ENCODE results near the gene UMODL1. TPM values are rescaled to one million over a fixed set of nuclear protein-coding genes. Genes with fewer than 3 reads are reported as not detected.

UMODL1 gene
- polyA plus RNA-seq, 3 donors = not detected

DNA sequence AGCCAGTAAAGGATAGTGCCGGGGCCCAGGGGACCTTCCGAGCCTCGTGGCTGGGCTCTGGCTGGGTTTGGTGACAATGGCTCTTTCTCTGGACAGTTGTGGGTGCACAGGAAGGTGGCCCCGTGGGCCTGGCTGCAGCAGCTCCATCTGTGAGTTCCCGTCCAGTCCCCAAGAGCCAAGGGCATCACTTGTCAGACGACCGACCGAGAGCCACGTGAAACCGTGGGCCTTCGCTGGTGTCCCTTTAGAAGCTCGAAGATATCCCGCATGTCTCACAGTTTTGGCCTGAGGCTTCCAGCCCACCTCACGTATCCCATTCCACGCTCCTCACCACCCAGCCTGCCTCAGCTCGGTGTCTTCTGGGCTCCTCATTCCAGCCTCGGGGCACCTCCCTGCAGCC is 27.2 kb upstream of the UMODL1 start:
- no peaks in the 10 kb centered on the region for H3K9me3 ChIP-seq (replicated peaks in 1 of 2; ENCODE audit: control insufficient read depth in 1 of 2, insufficient read depth in 1 of 2, low read length in 2 of 2)
- TF ChIP-seq, protein P1, sequence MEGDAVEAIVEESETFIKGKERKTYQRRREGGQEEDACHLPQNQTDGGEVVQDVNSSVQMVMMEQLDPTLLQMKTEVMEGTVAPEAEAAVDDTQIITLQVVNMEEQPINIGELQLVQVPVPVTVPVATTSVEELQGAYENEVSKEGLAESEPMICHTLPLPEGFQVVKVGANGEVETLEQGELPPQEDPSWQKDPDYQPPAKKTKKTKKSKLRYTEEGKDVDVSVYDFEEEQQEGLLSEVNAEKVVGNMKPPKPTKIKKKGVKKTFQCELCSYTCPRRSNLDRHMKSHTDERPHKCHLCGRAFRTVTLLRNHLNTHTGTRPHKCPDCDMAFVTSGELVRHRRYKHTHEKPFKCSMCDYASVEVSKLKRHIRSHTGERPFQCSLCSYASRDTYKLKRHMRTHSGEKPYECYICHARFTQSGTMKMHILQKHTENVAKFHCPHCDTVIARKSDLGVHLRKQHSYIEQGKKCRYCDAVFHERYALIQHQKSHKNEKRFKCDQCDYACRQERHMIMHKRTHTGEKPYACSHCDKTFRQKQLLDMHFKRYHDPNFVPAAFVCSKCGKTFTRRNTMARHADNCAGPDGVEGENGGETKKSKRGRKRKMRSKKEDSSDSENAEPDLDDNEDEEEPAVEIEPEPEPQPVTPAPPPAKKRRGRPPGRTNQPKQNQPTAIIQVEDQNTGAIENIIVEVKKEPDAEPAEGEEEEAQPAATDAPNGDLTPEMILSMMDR (IDR thresholded peaks at IDR 0.05) = no peak

DNA sequence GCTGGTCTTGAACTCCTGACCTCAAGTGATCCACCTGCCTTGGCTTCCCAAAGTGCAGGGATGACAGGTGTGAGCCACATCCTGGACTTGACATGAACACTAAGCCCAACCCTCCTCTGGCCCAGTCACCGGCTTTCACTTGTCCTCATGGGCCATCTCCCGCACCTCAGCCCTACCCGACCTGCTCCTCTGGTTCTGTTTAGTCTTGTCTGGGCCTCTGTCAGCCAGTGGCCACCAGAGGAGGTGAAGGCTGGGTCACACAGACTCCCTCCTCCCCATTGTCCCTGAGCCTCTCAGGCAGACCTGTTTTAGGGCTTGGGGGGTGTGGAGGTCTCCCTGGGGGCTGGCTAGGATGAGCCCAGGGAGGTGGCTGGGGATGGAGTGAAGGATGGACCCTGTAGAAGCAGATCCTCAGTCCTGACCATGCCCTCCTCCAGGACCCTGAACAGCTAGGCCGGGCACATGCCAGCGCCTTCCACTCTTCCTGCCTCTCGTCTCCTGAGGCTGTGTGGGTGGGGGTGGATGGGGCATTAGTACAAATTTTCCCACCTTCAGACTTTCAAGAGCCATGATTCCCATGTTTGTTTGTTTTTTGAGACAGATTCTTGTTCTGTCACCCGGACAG is 26.1 kb upstream of the UMODL1 start:
- no peak for DNase-seq
- Histone ChIP-seq H3K4me2 (replicated peaks; ENCODE audit: extremely low read depth, low read length, poor library complexity, severe bottlenecking) (no peak overlapping the region), H3K79me2 (ENCODE audit: insufficient read depth, low read length) (no peaks in the 10 kb centered on the region), H3K4me1 (ENCODE audit: control insufficient read depth in 1 of 2, insufficient read depth in 2 of 2, low read length in 2 of 2) (no peaks in the 10 kb centered on the region), H3K9ac (ENCODE audit: insufficient read depth, low read length, poor library complexity, severe bottlenecking) (no peak overlapping the region), H3K36me3 (replicated peaks in 1 of 2; ENCODE audit: control insufficient read depth in 1 of 2, insufficient read depth in 2 of 2, low read length in 2 of 2) (no peaks in the 10 kb centered on the region), H3K9me3 (replicated peaks in 1 of 2; ENCODE audit: control insufficient read depth in 1 of 2, insufficient read depth in 1 of 2, low read length in 2 of 2) (no peaks in the 10 kb centered on the region), H3K4me3 (replicated peaks in 1 of 3; ENCODE audit: low read depth in 2 of 3, low read length in 3 of 3) (no peak overlapping the region), H2AFZ (ENCODE audit: insufficient read depth, low read depth, low read length, poor library complexity, severe bottlenecking) (no peak overlapping the region), H3K27me3 (ENCODE audit: control insufficient read depth in 2 of 2, insufficient read depth in 2 of 2, low read length in 2 of 2) (no peaks in the 10 kb centered on the region), H3K27ac (ENCODE audit: low read depth in 1 of 2, low read length in 2 of 2) (no peak overlapping the region), H4K20me1 (ENCODE audit: insufficient read depth, low read length) (no peaks in the 10 kb centered on the region)
- no peak overlapping the region for H3K4me3 Mint-ChIP-seq
- H3K36me3 Mint-ChIP-seq = no peaks in the 10 kb centered on the region
- no peaks in the 10 kb centered on the region for H3K9me3 Mint-ChIP-seq
- no peaks in the 10 kb centered on the region for H3K4me1 Mint-ChIP-seq
- H3K27me3 Mint-ChIP-seq (ENCODE audit: low read depth in 3 of 3) = peaks cover 0 to 9% (median 4%) of the 10 kb centered on the region in 3 donors
- intact Hi-C loops (cut with micrococcal nuclease) = no loop called here
- TF ChIP-seq, protein P1 (IDR thresholded peaks at IDR 0.05) = no peak
- peak overlapping the region in 1 of 7 donors; percentile 18 for H3K27ac Mint-ChIP-seq
- no CpG with 5 or more reads among the region's 7 CpGs for WGBS (ENCODE audit: insufficient coverage)

More for the DNA sequence above, 27.2 kb upstream of the UMODL1 start:
- Mint-ChIP-seq H3K4me1 (no peaks in the 10 kb centered on the region), H3K9me3 (no peaks in the 10 kb centered on the region), H3K27ac (peak overlapping the region in 1 of 7 donors; percentile 13), H3K4me3 (no peak overlapping the region), H3K36me3 (no peaks in the 10 kb centered on the region), H3K27me3 (ENCODE audit: low read depth in 3 of 3) (peaks cover 0 to 11% (median 4%) of the 10 kb centered on the region in 3 donors)
- no peaks in the 10 kb centered on the region for H3K79me2 ChIP-seq (ENCODE audit: insufficient read depth, low read length)
- no peaks in the 10 kb centered on the region for H3K36me3 ChIP-seq (replicated peaks in 1 of 2; ENCODE audit: control insufficient read depth in 1 of 2, insufficient read depth in 2 of 2, low read length in 2 of 2)
- H2AFZ ChIP-seq (ENCODE audit: insufficient read depth, low read depth, low read length, poor library complexity, severe bottlenecking) = no peak overlapping the region
- H3K4me1 ChIP-seq (ENCODE audit: control insufficient read depth in 1 of 2, insufficient read depth in 2 of 2, low read length in 2 of 2) = no peaks in the 10 kb centered on the region
- intact Hi-C loops (cut with micrococcal nuclease) = no loop called here
- no peaks in the 10 kb centered on the region for H3K27me3 ChIP-seq (ENCODE audit: control insufficient read depth in 2 of 2, insufficient read depth in 2 of 2, low read length in 2 of 2)
- no peak overlapping the region for H3K4me3 ChIP-seq (replicated peaks in 1 of 3; ENCODE audit: low read depth in 2 of 3, low read length in 3 of 3)
- no peak for DNase-seq
- 95% methylated on average over 16 of the region's 17 CpGs for WGBS (ENCODE audit: insufficient coverage)
- H4K20me1 ChIP-seq (ENCODE audit: insufficient read depth, low read length) = no peaks in the 10 kb centered on the region
- no peak overlapping the region for H3K4me2 ChIP-seq (replicated peaks; ENCODE audit: extremely low read depth, low read length, poor library complexity, severe bottlenecking)
- no peak overlapping the region for H3K27ac ChIP-seq (ENCODE audit: low read depth in 1 of 2, low read length in 2 of 2)
- H3K9ac ChIP-seq (ENCODE audit: insufficient read depth, low read length, poor library complexity, severe bottlenecking) = no peak overlapping the region
